Erythroblast (primary cell): ENCODE data around the gene GAK.

Experiments used
- DNase-seq, 2 experiments: peaks; one replicate each; lab custom pipeline; 2025; lab: John Stamatoyannopoulos, UW
- GATA1 ChIP-seq: IDR thresholded peaks from 2 replicates; pipeline ENCODE4 v1.6.1; 2011; ENCODE audit warnings: low read depth, mild to moderate bottlenecking, control low read depth, low read length, moderate library complexity
- POLR2A ChIP-seq: IDR thresholded peaks from 2 replicates; pipeline ENCODE4 v1.6.1; 2011; ENCODE audit warnings: mild to moderate bottlenecking, low read length

GAK gene

GRCh38 chr4:905485-906338, 26.4 kb downstream of the GAK start:
- TF ChIP-seq POLR2A (no peak), GATA1 (no peak)
- peak; percentile 16 to 34 for DNase-seq

- TF ChIP-seq POLR2A (no peak), GATA1 (no peak)
- DNase-seq: no peak
Measured at GRCh38 chr4:903066-904046, 28.8 kb downstream of the GAK start.

GRCh38 chr4:901192-901910, 30.8 kb downstream of the GAK start:
- no peak for DNase-seq
- no peak for TF ChIP-seq POLR2A
- no peak for TF ChIP-seq GATA1

- no peak for DNase-seq
- TF ChIP-seq GATA1: no peak
- no peak for TF ChIP-seq POLR2A
Measured at GRCh38 chr4:900721-901120, 31.4 kb downstream of the GAK start.

GRCh38 chr4:900073-900472, 32.0 kb downstream of the GAK start:
- TF ChIP-seq GATA1: no peak
- no peak for TF ChIP-seq POLR2A
- no peak for DNase-seq

- DNase-seq: no peak
- TF ChIP-seq POLR2A (no peak), GATA1 (no peak)
Measured at GRCh38 chr4:899556-899906, 32.6 kb downstream of the GAK start.

- TF ChIP-seq POLR2A (no peak), GATA1 (no peak)
Measured at GRCh38 chr4:898869-899555, 33.1 kb downstream of the GAK start.

GRCh38 chr4:898123-898522, 34.0 kb downstream of the GAK start:
- TF ChIP-seq POLR2A (no peak), GATA1 (no peak)
- DNase-seq: no peak

More at GRCh38 chr4:898869-899555, 33.1 kb downstream of the GAK start:
- DNase-seq: no peak

- DNase-seq: no peak
- no peak for TF ChIP-seq GATA1
- no peak for TF ChIP-seq POLR2A
Measured at GRCh38 chr4:896630-897029, 35.5 kb downstream of the GAK start.

- DNase-seq: no peak
- TF ChIP-seq GATA1 (no peak), POLR2A (no peak)
Measured at GRCh38 chr4:896216-896615, 35.9 kb downstream of the GAK start.

- no peak for DNase-seq
Measured at GRCh38 chr4:895596-895995, 36.5 kb downstream of the GAK start.

GRCh38 chr4:893995-894705, 38.0 kb downstream of the GAK start:
- no peak for TF ChIP-seq GATA1
- no peak for TF ChIP-seq POLR2A
- DNase-seq: no peak

More at GRCh38 chr4:895596-895995, 36.5 kb downstream of the GAK start:
- TF ChIP-seq POLR2A (no peak), GATA1 (no peak)
